ENCODE data around the gene NEUROD1.
"Not testable (repeated sequence)": the region's sequence is repeated elsewhere in the genome, so short reads cannot be mapped to it uniquely, and the experiment has no call there.

NEUROD1 gene

DNA sequence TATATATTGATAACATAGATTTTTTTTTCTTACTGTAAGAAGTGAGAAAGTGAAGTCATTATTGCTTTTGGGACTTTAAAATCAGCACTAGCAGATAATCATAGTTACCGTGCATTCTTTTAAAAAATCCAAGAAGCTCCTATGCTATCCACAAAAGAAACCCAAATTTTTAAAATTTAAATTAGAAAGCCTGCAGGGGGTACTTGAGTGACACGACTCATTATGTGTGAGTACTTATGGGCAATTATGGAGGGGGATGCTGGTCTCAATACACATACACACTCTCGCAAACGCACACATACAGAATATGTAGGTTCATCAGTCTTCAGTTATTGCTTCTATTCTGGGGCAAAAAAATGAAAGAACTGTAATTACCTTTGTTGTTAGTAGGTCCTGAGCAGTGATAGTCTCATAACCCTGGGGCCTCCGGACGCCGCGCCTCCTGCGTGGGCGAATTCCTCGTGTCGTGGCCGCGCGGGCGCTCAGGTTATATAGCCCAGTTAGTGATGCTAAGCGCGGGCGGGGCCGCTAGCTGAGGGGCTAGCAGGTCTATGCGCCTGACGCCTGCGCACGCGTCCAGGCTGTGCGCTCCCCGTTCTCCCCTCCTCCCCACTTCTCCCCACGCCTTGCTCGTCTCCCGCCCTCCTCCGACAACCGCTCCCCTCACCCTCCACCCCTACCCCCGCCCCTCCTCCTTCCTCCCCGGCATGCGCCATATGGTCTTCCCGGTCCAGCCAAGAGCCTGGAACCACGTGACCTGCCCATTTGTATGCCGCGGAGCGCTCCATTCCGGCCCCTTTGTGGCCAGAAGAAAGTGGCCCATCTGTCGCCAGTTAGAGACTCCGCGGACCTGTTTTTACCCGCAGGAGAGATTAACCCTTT is at the start of gene NEUROD1:
Gene NEUROD1 (minus strand): TSS at position 463 of the 882 bp plus-strand sequence. CDS start 1,657 bp downstream, outside the sequence.
- DNase-seq = peak; percentile 98

- DNase-seq = no peak
Measured at GRCh38 chr2:181725476-181725875, 45.2 kb upstream of the NEUROD1 start.

DNA sequence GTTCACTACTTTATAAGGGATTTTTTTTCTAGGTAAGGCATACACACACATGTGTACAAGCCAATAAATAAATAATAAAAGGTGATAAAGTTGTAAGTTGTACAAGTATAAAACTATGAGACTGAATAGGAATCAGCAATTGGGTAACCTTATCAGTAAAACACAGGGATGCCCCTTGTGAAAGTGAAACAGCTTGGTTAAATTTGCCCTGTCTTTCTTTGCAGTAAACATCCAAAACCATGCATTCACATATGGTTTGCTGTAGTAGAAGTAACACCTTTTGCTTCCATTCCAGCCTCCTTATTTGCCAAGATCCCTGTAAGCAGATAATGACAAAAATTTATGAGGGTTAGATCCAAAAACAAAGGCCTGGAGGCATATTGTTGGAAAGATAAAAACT is 44.3 kb upstream of the NEUROD1 start:
- no peak for DNase-seq

- no peak for DNase-seq
Measured at GRCh38 chr2:181723731-181724130, 43.4 kb upstream of the NEUROD1 start.

DNA sequence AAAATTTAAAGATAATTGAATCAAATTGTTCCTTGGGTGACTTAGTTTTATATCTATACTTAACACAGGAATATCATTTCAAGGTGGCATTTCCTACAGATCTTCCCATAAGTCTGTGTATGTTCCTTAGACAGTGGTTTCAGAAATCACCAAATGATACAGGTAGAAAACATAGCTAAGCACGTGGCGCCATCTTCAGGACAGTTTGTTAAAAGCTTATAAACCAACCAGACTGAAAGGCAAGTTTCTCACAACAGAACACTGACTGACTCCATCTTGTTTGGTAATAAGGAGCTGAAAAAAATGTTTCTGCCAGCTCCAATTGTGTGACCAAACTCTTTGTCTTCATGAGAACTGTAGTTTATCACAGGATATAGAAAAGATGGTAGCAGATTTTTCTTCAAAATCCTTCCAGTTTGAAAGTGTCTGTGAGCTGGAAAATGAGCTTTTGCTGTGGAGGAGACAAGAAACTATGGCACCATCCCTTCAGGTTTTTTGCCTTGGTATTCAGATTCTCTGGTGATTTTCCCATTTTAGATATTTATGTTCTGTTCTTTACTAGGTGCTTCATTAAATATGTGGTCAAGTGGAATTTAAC is 34.8 kb upstream of the NEUROD1 start:
- peak; percentile 97 for DNase-seq

DNA sequence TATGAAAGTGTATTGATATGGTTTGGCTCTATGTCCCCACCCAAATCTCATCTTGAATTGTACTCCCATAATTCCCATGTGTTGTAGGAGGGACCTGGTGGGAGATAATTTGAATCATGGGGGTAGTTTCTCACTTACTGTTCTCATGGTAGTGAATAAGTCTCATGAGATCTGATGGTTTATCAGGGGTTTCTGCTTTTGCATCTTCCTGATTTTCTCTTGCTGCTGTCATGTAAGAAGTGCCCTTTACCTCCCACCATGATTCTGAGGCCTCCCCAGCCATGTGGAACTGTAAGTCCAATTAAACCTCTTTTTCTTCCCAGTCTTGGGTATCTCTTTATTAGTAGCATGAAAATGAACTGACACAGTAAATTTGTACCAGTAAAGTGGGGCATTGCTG is 30.7 kb upstream of the NEUROD1 start:
- DNase-seq = not testable (repeated sequence)

GRCh38 chr2:181702519-181702918 is 22.2 kb upstream of the NEUROD1 start:
- not testable (repeated sequence) for DNase-seq

DNA sequence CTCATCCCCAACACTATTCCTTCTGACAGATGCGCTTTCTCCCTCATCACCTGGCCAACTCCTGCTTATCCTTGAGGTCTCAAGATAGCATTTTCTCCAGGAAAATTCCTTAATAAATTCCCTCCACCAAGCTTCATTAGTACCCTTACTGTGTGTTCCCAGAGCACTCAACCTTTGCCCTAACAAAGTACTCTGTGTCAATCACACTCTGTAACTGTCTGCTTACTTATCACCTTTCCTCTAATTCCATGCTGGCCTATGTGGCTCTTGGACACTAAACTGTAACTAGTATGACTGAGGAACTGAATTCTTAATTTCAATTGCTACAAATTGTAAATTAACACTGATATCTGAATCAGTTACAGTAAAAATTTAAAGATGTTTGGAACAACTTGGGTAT is 17.9 kb upstream of the NEUROD1 start:
- no peak for DNase-seq

DNA sequence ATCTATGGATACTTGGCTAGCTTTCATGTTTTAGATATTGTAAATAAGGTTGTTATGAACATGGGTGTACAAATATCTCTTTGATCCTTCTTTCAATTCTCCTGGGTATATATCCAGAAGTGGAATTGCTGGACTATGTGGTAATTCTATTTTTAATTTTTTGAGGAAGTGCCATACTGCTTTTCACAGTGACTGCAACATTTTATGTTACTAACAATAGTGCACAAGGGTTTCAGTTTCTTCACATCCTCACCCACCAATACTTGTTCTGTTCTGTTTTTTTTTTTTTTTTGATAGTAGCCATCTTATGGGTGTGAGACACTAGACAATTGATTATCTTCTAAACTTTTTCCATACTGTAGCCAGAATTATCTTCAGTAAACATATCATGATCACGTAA is 17.3 kb upstream of the NEUROD1 start:
- DNase-seq = no peak

DNA sequence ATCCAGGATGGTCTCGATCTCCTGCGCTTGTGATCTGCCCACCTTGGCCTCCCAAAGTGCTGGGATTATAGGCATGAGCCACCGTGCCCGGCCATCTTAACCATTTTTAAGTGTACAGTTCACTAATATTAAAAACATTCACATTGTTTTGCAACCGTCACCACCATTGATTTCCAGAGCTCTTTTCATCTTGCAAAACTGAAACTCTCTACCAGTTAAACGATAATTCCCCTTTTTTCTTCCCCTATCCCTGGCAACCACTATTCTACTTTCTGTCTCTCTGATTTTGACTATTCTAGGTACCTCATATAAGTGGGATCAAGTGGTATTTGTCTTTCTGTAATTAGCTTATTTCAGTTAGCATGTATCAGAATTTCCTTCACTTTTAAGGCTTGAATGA is 16.8 kb upstream of the NEUROD1 start:
- DNase-seq = no peak

- DNase-seq = no peak
Measured at GRCh38 chr2:181694271-181694670, 14.0 kb upstream of the NEUROD1 start.

GRCh38 chr2:181690860-181691259 is 10.5 kb upstream of the NEUROD1 start:
- DNase-seq = no peak

- no peak for DNase-seq
Measured at GRCh38 chr2:181686576-181687185, 6.4 kb upstream of the NEUROD1 start.

GRCh38 chr2:181685150-181685688 is 4.9 kb upstream of the NEUROD1 start:
- peak; percentile 76 for DNase-seq

DNA sequence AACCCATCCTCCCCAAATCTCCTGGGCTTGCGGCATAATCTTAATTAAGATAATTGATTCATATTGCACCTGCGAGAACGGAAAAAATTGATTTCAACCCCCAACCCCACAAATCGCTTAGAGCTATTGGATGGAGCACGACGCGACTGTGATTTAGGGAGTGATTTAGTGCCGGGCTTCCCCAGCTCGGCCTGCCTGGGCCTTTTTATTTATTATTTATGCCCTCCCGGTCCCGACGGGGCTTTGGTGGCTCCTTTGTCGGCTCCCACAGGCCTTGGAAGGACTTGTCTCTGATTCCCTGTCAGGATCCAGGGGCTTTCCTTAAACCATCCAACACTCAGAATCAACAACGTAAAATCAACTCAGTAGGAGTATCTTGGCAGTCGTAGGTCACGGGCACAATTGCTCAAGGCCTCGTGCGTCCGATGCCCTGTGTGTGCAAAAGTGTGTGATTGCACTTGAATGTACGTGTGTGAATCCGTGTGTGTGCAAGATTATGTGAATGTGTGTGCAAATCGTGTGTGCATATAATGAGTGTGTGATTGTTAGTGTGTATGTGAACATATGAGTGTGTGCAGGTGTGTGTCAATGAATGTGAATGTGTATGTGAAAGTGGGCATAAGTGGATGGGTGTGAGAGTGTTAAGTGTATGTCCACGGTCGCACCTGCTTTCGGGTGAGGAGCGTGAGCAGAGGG is 4.3 kb upstream of the NEUROD1 start:
- peak; percentile 76 for DNase-seq

DNA sequence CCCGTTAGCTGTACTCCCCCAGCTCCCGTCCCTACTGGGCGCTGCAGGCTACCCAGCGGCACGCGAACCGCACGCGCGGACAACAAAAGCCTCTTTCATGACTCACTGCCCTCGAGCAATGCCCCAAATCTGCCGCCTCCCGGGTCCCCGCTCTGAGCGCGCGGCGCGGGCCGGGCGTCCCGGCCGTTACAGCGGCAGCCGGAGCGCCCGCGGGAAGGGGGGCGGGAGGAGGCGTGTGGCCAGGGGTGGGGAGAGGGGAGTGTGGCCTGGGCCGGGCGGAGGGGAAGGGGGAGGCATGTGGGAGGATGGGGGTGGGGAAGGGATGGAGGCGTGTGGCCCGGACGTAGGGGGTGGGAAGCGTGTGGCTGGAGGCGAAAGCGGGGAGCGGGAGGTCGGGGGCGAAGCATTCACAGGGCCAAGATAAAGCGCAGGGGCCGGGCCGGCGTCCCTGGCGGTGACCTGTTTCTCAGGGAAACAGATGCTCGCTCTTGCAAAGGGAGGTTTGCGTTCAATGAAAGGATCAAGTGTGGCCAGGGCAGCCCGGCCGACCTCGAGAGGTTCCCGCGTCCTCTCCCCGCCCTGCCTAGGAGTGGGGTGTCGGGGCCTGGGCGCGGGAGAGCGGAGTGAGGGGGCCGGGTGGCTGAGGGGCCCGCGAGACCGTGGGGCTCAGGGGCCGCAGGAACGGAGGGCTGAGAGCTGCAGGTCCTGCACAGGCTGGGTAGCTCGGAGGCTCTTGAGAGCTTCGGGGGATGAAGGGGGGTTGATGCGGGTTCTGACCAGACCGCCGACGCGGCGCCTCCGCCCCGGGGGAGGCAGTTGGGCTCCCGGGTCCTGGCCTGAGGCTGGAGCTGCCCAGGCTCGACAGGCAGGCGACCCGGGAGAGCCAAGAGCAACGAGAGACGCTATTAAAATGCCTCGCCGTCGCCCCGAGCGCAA is 3.5 kb upstream of the NEUROD1 start:
- peak; percentile 38 for DNase-seq

- DNase-seq = peak; percentile 20
Measured at GRCh38 chr2:181682795-181683517, 2.6 kb upstream of the NEUROD1 start.

DNA sequence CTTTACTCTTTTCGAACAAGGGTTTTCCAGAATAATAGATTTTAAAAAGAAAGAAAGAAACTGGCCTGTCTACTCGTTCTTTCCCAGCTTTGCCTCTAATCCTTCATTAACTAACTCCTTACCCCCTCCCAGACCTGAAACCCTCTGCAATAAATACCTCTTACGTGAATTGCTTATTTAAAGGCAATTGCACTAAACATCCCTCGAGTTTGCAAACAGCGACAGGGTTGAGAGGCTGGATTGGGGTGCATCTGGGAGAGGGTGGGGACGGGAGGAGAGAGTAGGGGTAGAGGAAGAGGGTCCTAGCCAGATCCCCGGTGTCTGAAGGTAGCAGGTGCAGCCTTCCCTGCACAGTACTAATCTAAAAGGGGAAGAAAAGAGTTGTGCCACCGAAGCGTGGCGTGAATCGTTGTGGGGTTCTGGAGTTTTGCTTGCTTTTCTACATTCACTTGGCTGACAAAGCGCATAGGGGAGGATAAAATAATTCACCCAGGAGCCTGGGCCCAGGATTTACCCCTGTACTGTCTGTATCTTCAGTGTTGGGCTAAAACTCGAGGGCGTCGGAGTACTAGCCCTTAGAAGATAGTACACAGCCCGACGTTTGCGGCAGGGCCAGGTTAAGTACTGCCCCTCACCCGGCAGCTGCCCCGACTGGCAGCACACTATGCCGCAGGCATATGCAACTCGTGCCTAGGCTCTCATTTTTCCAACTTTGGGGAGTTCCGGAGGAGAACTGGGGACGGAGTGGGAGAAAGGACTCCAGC is 1.9 kb upstream of the NEUROD1 start:
- DNase-seq = peak; percentile 70

GRCh38 chr2:181680937-181681811 is 857 bp upstream of the NEUROD1 start:
- peak; percentile 83 for DNase-seq
